GM18909 (cell line): ENCODE data around the gene LGALS12.
A peak's percentile ranks its signal among the peaks of the same experiment; 100 is the strongest.
"Not testable (repeated sequence)": the region's sequence is repeated elsewhere in the genome, so short reads cannot be mapped to it uniquely, and the experiment has no call there.

Source experiments
- ATAC-seq: cut with Tn5 transposase; IDR thresholded peaks from one replicate; pipeline ENCODE4 v1.9.1; 2021; ENCODE audit warnings: mild to moderate bottlenecking; ENCODE audit not compliant: unreplicated experiment, poor library complexity

LGALS12 gene

DNA sequence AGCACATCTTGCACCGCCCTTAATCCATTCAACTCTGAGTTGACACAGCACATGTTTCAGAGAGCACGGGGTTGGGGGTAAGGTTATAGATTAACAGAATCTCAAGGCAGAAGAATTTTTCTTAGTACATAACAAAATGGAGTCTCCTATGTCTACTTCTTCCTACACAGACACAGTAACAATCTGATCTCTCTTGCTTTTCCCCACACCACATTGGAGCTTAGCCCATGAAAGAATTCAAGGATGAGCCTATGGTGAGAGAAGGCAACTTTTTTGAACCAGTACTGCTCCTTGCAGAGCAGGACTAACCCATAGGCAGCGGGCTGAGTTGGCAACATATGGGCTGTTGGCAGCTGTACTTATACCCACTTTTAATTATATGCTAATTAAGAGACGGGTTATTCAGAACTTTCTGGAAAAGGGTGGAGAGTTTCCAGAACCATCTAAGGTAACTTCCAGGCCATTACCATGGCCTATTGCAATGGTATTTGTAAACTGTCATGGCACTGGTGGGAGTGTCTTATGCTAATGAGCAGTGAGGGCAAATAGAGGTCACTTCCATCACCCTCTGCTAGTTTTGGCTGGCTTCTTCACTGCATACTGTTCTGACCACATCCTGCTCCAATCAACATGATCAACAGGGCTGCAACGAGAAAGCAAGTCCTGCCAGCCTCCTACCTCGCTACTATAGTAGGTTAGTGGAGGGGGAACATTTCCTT is 25.3 kb downstream of the LGALS12 start:
- ATAC-seq, result peak; percentile 86

DNA sequence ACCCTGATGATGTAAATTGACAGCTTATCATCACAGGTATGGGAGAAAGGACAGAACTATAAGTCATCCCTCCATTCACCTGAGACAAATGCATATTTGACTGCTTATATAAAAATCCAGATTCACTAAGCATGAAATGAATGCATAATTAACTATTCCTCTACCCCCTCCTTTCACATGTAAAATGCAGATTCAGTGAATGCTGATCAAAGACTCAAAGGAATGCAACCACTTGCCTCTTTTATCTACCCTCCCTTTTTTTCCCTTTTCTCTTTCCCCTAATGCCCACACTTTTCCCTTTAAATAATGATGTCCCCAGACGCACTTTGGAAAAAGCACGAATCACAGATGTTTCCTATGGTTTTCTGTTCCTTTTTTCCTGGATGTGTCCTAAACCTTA is 26.2 kb downstream of the LGALS12 start:
- no peak for ATAC-seq

DNA sequence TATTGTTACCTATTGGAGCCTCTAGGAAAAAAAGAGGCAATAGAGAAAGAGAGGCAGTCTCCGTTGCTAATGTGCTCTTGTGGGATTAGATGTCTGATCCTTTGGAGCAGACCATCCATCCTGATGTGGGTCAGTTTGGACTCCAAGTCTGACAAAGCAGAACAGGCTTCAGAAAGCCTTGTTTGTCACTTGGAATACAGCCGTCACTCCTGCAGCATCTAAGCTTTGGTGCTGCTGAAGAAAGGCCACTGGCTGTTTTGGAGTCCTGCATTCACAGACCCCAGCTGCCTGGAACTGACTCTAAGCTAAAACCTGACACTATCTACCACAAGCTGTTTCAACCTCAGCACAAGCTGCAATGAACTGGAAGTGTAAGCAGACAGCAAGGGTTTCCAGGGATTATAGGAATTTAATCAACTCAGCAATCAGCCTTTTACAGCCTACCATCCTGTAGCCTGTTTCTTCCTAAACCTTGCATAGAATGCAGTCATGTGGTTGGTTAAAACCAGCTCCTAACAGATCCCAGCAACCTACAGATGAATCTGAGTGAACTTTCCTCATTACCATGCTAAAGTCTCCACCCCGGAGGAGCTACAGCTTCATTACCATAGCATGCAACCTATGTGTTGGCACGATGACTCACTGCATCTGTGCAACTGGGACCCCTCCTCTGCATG is 27.1 kb downstream of the LGALS12 start:
- no peak for ATAC-seq

DNA sequence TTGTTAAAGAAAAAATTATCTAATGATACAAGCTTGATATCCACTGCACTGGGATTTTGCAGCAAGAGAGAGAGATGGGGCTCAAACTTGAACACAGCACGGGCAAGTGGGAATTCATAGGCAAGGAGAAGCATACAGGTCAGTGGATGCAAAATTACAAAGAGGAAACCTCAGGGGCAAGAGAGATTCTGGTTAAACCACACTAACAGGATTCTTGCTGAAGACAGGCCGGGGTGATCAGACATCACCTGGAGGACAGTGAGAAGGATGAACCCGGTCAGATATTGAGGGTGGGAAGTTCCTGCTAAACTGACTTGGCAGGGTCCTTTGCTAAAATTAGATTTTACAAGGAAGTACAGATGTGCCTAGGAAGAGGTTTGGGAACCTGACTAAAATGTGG is 28.2 kb downstream of the LGALS12 start:
- ATAC-seq, result no peak

DNA sequence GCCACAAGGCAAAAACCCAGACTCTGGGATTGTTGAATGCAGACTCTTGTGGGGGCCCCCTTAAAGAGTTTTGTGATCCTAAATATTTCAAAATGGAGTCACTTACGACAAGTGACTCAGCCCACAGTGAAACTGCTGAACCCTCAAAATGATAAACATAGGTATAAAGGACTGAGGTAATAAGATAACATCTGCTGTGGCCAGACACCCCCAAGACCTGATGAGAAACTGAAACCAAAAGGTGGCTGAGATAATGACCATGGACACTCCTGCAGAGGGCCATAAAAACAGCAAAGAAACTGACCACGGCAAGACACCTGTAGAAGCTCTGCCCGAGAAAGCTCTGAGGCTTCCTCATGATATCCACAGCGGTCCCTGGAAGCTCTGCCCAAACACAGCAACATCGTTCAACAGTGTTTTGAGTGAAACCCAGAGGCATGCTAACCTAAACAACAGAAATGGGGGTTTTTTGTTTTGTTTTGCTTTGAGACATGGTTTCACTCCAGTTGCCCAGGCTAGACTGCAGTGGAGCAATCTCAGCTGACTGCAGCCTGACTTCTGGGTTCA is 29.1 kb downstream of the LGALS12 start:
- peak; percentile 44 for ATAC-seq

DNA sequence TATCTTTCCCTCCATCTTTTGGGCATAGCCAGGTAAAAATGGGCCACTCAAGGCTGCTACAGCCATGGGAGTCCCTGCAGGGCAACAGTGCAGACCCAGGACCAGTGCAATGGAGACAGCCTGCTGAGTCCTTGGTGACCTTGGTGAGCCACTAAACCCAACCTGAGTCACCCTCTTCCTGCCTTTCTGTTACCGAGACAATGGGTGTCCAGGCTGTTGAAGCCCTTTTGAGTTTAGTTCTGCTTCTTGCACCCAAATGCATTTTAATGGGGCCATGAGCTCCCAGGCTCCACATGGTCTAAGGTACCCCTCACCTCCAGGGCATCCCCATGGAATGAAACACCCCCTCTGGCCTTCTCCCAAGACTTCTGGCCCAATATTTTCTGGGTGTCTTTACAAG is 29.9 kb downstream of the LGALS12 start:
- no peak for ATAC-seq

DNA sequence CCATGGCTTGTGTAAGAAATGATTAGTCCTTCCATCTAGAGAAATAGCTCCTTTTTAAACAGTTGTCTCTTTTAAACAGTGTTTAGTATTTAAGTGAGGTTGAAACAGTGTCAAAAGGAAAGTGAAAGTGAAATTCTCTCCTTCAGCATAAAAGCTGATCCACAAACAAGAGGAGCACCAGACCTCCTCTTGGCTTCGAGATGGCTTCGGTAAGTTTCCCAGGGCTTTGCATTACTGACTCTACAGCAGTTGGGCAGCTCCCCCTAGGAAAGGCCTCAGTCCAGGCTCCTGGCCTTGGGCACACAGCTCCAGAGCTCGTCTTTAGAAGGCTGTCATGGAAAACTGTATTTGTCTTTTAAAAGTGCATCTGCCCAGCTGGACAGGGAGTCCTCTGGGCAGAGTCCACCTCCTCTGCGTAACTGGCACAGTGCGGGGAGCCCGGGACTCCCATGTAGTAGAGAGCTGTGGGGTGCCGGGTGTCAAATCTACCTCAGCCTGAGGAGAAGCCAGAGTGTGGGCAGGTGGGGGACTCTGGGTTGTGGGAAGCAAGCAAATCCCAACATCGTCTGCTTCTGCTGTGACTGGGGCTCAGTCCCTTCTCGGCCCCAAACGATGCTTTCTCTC is 30.9 kb downstream of the LGALS12 start, which contains the start of gene PLAAT4:
Gene PLAAT4, plus strand, starts transcription at position 140 of the 624 bp plus-strand sequence. Its CDS starts 61 bp downstream, at position 201.
- ATAC-seq, result no peak

DNA sequence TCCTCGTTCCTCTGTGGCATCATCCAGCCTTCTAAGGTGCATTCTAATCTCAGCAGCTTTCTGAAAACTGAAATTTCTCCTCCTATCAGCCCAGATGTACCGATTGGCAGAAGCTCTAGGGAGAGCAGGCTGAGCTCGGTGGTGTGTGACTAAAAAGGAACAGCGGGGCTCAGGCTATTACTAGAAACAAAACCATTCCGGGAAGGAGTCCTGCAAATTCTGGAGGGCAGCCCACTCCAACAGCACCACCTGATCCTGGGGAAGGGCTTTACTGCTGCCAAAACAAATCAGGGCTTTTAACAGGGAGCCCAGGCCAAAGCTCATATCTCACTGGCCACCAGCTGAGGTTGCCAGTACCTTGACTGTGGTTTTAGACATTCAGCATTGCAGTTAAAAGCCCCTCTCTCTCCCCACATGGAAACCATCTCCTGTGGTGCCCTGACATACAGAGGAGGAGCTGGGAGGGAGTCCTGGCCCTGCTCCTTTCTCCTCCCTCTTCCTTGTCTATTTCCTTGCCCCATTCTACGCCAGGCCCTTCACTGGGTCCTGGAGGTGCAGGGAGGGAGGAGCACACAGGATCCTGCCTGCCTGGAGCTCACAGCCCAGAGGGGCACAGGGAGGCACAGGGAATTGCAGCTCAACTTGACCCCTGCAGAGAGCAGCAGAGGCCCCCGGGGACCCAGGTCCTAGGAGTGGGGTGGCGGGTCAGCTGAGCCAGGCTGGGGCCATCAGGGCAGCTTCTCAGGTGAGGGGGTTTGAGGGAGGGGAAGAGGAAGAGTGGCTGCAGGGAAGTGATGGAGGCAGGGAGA is 31.6 kb downstream of the LGALS12 start:
- ATAC-seq, result no peak

DNA sequence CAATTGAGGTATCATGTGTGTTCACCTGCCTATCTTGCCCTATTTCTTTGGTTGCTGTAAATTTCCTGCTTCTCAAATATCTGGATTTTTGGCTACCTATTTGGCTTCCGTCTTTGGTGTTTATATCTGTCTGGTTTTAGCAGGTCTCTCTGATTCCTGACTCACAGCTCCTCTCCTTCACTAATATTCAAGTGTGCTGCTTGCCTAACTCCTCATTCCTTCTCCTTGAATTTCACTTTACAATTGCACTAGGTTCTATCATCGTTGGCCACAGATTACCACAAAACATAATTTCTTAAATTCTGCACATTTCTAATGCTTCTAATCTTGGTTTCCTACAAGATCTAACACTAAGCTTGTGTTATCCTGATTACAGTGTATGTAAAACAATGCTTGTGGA is 36.6 kb downstream of the LGALS12 start:
- ATAC-seq, result not testable (repeated sequence)

DNA sequence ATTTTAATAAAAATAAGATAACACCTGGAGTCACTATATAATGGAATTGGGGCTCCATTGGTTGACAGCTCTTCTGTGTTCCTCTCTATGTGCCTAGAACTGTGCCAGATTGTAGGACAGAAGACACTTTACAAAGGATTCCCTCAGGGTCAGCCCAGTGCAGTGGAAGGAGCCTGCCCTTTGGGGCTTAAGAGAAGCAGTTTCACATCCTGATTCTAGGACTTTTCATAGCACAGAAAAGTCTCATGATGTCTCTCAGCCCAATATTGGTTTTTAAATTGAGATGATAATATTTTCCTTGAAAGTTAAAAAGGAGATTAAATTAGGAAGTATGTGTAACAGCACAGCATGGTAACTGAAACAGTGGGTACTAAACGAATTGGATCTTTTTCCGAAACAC is 37.8 kb downstream of the LGALS12 start:
- ATAC-seq, result no peak

DNA sequence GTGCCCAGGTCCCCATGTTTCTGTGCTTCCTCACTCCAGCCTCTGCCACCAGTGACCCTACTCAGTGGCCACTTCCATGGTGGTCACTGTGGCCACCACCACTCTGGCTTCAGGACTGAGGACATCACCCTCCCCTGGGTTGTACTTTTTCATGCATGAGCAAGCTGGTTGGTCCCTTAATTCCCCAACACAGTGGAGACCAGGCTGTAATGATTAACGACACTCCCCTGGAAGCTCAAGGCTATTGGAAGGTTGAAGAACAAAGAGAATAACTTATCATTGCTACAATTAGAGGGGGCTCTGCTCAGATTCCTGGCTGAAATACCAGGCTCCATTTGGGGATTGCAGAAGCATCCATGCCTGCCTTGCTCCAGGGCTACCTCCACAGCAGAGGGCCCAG is 41.2 kb downstream of the LGALS12 start:
- no peak for ATAC-seq

DNA sequence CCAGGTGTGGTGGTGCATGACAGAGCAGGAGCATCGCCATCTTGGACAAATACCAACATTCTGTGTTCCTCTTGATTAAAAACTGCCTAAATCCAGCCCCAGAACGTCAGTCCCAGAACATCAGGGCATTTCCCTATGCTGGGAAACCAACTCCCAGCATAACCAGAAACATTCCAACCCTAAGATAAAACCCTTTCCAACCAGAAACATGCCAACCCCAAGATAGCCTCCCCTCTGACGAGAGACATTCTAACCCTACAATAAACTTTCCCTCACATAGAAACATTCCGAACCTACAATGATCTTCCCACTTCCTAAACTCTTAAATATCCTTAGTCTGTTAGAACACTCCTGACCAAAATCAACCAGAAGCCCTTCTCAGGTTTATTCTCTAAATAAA is 42.3 kb downstream of the LGALS12 start:
- ATAC-seq, result no peak

DNA sequence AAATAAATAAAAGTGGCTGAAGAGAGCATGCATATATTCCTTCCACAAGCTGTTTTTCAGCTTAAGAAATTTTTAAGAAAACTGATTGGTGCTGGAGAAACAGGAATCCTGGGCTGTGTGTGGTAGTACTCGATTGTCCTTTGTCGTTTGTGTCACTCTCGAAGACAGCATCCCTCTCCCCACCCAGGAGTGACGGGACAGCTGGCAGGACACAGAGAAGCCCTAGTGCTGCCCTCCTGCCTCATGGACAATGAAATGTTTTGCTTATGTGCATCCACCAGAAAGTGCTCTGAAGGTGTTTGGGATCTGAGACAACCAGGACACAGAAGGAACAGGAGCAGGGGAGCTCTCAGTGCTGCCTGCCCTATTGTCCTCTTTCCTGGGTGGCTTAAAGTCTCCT is 43.5 kb downstream of the LGALS12 start:
- no peak for ATAC-seq

DNA sequence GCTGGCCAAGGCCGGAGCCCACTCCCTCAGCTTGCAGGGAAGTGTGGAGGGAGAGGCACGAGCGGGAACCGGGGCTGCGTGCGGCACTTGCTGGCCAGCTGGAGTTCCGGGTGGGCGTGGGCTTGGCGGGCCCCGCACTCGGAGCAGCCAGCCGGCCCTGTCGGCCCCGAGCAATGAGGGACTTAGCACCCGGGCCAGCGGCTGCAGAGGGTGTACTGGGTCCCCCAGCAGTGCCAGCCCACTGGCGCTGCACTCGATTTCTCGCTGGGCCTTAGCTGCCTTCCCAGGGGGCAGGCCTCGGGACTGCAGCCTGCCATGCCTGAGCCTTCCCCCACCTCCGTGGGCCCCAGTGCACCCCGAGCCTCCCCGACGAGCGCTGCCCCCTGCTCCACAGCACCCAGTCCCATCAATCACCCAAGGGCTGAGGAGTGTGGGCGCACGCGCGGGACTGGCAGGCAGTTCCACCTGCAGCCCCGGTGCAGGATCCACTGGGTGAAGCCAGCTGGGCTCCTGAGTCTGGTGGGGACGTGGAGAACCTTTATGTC is 44.3 kb downstream of the LGALS12 start:
- ATAC-seq, result not testable (repeated sequence)

DNA sequence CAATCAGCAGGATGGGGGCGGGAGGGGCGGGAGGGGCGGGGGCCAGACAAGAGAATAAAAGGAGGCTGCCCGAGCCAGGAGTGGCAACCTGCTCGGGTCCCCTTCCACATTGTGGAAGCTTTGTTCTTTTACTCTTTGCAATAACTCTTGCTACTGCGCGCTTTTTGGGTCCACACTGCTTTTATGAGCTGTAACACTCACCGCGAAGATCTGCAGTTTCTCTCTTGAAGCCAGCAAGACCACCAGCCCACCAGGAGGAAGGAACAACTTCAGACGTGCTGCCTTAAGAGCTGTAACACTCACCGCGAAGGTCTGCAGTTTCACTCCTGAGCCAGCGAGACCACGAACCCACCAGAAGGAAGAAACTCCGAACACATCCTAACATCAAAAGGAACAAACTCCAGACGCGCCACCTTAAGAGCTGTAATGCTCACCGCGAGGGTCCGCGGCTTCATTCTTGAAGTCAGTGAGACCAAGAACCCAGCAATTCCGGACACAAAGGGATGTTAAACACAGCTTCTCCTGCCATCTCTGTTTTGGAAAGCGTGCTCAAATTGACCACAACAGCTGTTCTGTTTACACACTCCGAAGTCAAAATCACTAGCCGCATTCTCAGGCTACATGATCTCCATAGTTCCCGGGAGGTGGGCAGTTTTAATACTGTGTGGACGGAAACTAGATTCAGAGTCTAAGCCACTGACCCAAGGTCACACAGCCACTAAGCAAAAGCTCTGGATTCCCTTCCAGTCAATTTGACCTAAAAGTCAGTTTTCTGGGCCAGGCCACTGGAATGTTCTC is 45.4 kb downstream of the LGALS12 start:
- no peak for ATAC-seq

DNA sequence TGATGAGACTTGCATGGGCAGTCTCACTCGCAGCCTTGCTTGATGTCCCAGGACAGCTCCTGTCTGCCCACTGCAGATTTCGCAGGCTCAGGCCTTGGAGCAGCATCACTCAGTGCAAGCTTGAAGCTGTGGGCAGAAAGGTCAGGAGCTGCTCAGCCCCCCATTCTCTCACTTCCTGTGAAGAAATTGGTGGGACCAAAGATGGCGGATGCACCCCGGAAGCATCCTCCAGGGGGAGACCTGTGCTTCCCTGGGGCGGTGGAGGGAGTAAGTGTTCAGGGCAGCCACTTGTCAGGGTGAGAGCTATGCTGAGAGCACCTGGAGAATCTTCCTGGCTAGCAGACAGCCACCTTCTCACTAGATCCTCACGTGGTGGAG is 46.0 kb downstream of the LGALS12 start:
- ATAC-seq, result no peak

DNA sequence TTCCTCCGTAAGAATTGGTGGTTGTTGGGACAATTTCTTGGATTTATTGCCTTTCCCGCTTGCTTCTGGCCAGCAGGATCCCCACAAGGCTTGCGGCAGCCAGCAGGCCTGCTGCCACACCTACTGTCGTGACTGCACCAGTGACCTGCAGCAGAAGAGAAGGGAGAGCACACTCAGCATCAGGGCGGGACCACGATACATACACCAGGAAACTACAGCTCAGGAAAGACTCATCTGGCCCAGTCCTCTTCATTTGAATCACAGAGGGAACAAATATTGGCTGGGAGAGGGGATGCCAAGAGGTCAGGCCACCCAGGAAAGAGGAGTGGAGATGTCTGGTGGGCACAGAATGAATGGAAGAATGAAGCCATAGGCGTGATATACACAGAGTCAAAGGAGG is 47.0 kb downstream of the LGALS12 start:
- ATAC-seq, result no peak

DNA sequence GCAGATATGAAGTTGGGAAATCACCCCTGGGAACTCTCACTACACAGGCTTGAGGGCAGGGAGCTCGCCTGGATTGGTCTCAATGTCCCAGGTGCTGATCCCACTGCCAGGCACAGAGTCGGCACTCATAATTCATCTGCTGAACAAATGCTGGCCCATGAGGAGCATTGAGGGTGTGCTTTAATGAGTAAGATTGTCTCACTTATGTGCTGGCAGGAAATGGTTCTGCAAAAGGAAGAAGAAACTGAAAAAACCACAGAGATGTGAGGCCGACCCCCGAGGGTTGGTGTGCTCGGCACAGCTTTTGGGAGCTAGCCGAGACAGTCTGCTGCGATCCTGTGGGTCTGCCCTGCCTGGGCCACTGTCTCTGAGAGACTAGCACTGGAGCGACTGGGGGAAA is 47.9 kb downstream of the LGALS12 start:
- peak; percentile 85 for ATAC-seq

DNA sequence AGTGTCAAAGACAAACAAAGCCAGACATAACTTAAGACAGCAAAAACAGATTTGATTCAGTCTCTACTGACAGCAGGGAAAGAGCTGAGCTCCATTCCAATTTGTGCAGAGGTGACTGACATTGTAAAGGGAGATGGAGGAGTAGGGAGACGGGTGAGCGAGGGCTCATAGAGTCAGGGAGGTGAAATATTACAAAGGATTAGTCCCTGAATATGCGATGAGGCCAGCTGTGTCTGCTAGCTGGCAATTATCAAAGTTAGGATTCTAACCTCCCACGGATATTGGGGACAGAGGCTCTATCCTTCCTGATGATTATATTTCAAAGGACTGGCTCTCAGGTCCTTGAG is 49.0 kb downstream of the LGALS12 start:
- ATAC-seq, result no peak
